HEK293 (cell line): ENCODE results near the gene ADGRL1.
"Not testable (repeated sequence)": the region's sequence is repeated elsewhere in the genome, so short reads cannot be mapped to it uniquely, and the experiment has no call there.

Experiments
- CTCF ChIA-PET: fragments of 350-600 bp; formaldehyde crosslinking; extraction: SDS; loops from one replicate; lab custom pipeline; 2021; ENCODE audit warnings: antibody characterized with exemption; lab: Yijun Ruan, JAX
- POLR2A ChIA-PET: fragments of 300-600 bp; formaldehyde crosslinking; extraction: SDS; loops from one replicate; lab custom pipeline; 2020; ENCODE audit warnings: antibody characterized with exemption, inconsistent platforms; lab: Yijun Ruan, JAX
- H3K27ac ChIP-seq: fragments of 200-500 bp; sonication (Bioruptor generic); 2 replicates; pipeline ENCODE4 v1.5.1; 2014; ENCODE audit warnings: low read depth, low read length, control low read depth, inconsistent platforms; ENCODE audit errors: extremely low read depth
- H3K36me3 ChIP-seq, 2 experiments: fragments of 200-500 bp in 1 of 2; sonication (Bioruptor generic) in 1 of 2; 1 replicate in 1 of 2; 2 replicates in 1 of 2; pipeline ENCODE4 v1.5.1; 2014 to 2017; ENCODE audit warnings: inconsistent platforms in 2 of 2, low read length in 2 of 2; ENCODE audit not compliant: control insufficient read depth in 2 of 2, insufficient read depth in 1 of 2
- H3K4me1 ChIP-seq: fragments of 200-500 bp; sonication (Bioruptor generic); 2 replicates; pipeline ENCODE4 v1.5.1; 2014; ENCODE audit warnings: mild to moderate bottlenecking, low read length, inconsistent platforms; ENCODE audit not compliant: control insufficient read depth, insufficient read depth
- H3K4me3 ChIP-seq: 2 replicates; pipeline ENCODE4 v1.5.1; 2011; ENCODE audit warnings: low read depth, mild to moderate bottlenecking, control low read depth, low read length, moderate library complexity
- H3K9me3 ChIP-seq: fragments of 200-500 bp; sonication (Bioruptor generic); 2 replicates; pipeline ENCODE4 v1.5.1; 2014; ENCODE audit warnings: low read depth, low read length, inconsistent platforms; ENCODE audit not compliant: control insufficient read depth, insufficient read depth
- KLF8 ChIP-seq: fragments of 450-650 bp; formaldehyde crosslinking; IDR thresholded peaks from 2 replicates; pipeline ENCODE4 v1.5.1; 2016; ENCODE audit warnings: missing biosample characterization, missing genetic modification characterization
- SCRT1 ChIP-seq: fragments of 450-650 bp; formaldehyde crosslinking; IDR thresholded peaks from 2 replicates; pipeline ENCODE4 v1.5.1; 2016; ENCODE audit warnings: missing biosample characterization, missing genetic modification characterization, borderline replicate concordance
- SCRT2 ChIP-seq: fragments of 450-650 bp; formaldehyde crosslinking; IDR thresholded peaks from 2 replicates; pipeline ENCODE4 v1.5.1; 2016; ENCODE audit warnings: missing biosample characterization, missing genetic modification characterization
- YY1 ChIP-seq: fragments of 450-650 bp; formaldehyde crosslinking; IDR thresholded peaks from 2 replicates; pipeline ENCODE4 v1.5.1; 2018; ENCODE audit warnings: missing biosample characterization, missing genetic modification characterization
- ZFHX2 ChIP-seq: fragments of 450-650 bp; formaldehyde crosslinking; conservative IDR thresholded peaks from 2 replicates; pipeline ENCODE4 v1.5.1; 2016; ENCODE audit warnings: missing biosample characterization, missing genetic modification characterization
- ZNF121 ChIP-seq: fragments of 450-650 bp; formaldehyde crosslinking; IDR thresholded peaks from 2 replicates; pipeline ENCODE4 v1.5.1; 2016; ENCODE audit warnings: missing biosample characterization, missing genetic modification characterization
- ZNF623 ChIP-seq: fragments of 450-650 bp; formaldehyde crosslinking; IDR thresholded peaks from 2 replicates; pipeline ENCODE4 v1.5.1; 2016; ENCODE audit warnings: missing biosample characterization, missing genetic modification characterization
- ZNF704 ChIP-seq: fragments of 450-650 bp; formaldehyde crosslinking; IDR thresholded peaks from 2 replicates; pipeline ENCODE4 v1.5.1; 2016; ENCODE audit warnings: missing biosample characterization, missing genetic modification characterization
- TF ChIP-seq, protein P1 (sequence below): fragments of 450-650 bp; formaldehyde crosslinking; IDR thresholded peaks from 2 replicates; pipeline ENCODE4 v1.5.1; 2016; ENCODE audit warnings: missing biosample characterization, missing genetic modification characterization

The ADGRL1 gene

GRCh38 chr19:14186684-14187083 lies 19.3 kb downstream of the ADGRL1 start:
- H3K36me3 ChIP-seq, H3K9me3 ChIP-seq, POLR2A ChIA-PET, H3K4me3 ChIP-seq, H3K4me1 ChIP-seq, H3K27ac ChIP-seq: not testable (repeated sequence)
- CTCF ChIA-PET, result interaction anchor here (1.0 to 1.6 kb wide), 3 partner anchors 12 to 162 kb away, joined by 4 to 7 read pairs (median 7); no protein-coding TSS in a partner anchor

DNA sequence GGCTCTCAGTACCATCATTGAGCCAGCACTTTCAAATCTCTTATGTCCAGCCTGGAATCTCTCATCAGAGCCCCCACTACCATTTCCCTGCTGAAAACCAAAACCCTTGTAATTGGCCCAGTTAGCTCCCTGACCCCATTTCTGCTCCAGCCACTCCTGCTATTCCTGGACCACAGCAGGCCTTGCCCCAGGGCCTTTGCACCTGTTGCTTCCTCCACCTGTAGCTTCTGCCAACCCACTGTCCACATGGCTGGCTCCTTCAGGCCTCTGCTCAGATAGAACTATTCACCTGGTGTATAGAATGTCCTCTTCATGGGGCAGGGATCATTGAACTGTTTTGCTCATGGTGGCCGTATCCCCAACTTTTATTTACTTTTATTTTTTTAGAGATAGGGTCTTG lies 20.3 kb downstream of the ADGRL1 start:
- H3K9me3 ChIP-seq, H3K36me3 ChIP-seq: not testable (repeated sequence)
- CTCF ChIA-PET, result interaction anchor here (1.5 kb wide), 1 partner anchor 163 kb away, joined by 7 read pairs; no protein-coding TSS in a partner anchor
- TF ChIP-seq SCRT2 (tag by site-specific recombination) (peak; percentile 99), ZNF623 (tag by site-specific recombination) (peak; percentile 90), SCRT1 (tag by site-specific recombination) (peak; percentile 98)
- TF ChIP-seq, all 188 proteins: peak for 3; not testable (repeated sequence) for 185
- POLR2A ChIA-PET, H3K4me3 ChIP-seq, H3K4me1 ChIP-seq, H3K27ac ChIP-seq: not testable (repeated sequence)

DNA sequence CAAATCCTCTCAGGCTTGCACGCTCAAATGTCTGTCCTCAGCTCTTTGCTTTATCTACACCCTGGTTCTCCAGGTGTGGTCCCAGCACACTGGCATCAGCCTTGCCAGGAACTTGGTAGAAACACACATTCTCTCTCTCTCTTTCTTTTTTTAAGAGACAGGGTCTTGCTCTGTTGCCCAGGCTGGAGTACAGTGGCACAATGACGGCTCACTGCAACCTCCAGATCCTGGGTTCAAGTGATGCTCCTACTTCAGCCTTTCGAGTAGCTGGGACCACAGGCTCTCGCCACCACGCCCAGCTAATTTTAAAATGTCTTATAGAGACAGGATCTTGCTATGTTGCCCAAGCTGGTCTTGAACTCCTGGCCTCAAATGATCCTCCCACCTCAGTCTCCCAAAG lies 20.8 kb downstream of the ADGRL1 start:
- H3K27ac ChIP-seq, result no peak overlapping the region
- TF ChIP-seq, protein P1, sequence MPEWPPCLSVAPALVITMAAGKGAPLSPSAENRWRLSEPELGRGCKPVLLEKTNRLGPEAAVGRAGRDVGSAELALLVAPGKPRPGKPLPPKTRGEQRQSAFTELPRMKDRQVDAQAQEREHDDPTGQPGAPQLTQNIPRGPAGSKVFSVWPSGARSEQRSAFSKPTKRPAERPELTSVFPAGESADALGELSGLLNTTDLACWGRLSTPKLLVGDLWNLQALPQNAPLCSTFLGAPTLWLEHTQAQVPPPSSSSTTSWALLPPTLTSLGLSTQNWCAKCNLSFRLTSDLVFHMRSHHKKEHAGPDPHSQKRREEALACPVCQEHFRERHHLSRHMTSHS, result no peak
- TF ChIP-seq ZNF121, result peak; percentile 77
- ChIA-PET CTCF (no interaction called here), POLR2A (no interaction called here)
- H3K36me3 ChIP-seq, result no peaks in the 10 kb centered on the region
- H3K9me3 ChIP-seq, result no peaks in the 10 kb centered on the region
- no peak overlapping the region for H3K4me3 ChIP-seq
- H3K4me1 ChIP-seq, result no peaks in the 10 kb centered on the region

- TF ChIP-seq ZFHX2 (tag by site-specific recombination) (peak; percentile 18; the same call in 1 of the 2 replicates), KLF8 (tag by site-specific recombination) (no peak)
- no peaks in the 10 kb centered on the region for H3K4me1 ChIP-seq
- no peak overlapping the region for H3K4me3 ChIP-seq
- no peaks in the 10 kb centered on the region for H3K36me3 ChIP-seq
- CTCF ChIA-PET, result interaction anchor here (0.6 kb wide), 2 partner anchors 165 to 905 kb away, joined by 3 read pairs; no protein-coding TSS in a partner anchor
- POLR2A ChIA-PET, result no interaction called here
- no peaks in the 10 kb centered on the region for H3K9me3 ChIP-seq
- no peak overlapping the region for H3K27ac ChIP-seq
Observed at GRCh38 chr19:14183741-14184350, 22.1 kb downstream of the ADGRL1 start.

GRCh38 chr19:14182476-14182875 lies 23.5 kb downstream of the ADGRL1 start:
- Histone ChIP-seq H3K27ac (no peak overlapping the region), H3K36me3 (peaks cover 0 to 7% of the 10 kb centered on the region in 2 experiments; a peak in 2 of 3 replicates), H3K9me3 (no peaks in the 10 kb centered on the region)
- CTCF ChIA-PET, result no interaction called here
- TF ChIP-seq ZNF704 (tag by site-specific recombination) (no peak), YY1 (tag by site-specific recombination) (no peak), ZNF623 (tag by site-specific recombination) (0 out of 2 replicates have a peak, but pooled peaks have one; percentile 8)
- TF ChIP-seq, all 188 proteins: peak for 1
- POLR2A ChIA-PET, result interaction anchor here (0.6 kb wide), 1 partner anchor 296 kb away, joined by 3 read pairs; no protein-coding TSS in a partner anchor
- Histone ChIP-seq H3K4me1 (no peaks in the 10 kb centered on the region), H3K4me3 (no peak overlapping the region)
